ENCODE measurements around the gene ID1.

ID1 gene

DNA sequence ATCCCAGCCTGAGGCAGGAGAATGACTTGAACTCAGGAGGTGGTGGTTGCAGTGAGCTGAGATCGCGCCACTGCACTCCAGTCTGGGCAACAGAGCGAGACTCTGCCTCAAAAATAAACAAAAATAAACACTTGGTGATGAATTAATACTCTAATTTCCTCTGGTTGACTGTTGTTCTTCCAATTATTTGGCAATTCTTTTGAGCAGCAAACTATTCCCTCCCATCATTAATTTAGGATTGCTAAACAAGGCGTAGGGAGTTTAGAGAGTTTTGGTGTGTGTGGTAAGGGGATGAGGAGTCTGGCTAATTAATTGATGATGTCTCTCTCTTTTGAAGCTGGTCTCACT is 2.7 kb upstream of the ID1 start:
- ATAC-seq (ENCODE audit: low read depth) (no peak), DNase-seq (ENCODE audit: low spot score) (no peak)
- H3K4me1 ChIP-seq (ENCODE audit: insufficient read depth, poor library complexity, severe bottlenecking): peaks cover 17% of the 10 kb centered on the region

DNA sequence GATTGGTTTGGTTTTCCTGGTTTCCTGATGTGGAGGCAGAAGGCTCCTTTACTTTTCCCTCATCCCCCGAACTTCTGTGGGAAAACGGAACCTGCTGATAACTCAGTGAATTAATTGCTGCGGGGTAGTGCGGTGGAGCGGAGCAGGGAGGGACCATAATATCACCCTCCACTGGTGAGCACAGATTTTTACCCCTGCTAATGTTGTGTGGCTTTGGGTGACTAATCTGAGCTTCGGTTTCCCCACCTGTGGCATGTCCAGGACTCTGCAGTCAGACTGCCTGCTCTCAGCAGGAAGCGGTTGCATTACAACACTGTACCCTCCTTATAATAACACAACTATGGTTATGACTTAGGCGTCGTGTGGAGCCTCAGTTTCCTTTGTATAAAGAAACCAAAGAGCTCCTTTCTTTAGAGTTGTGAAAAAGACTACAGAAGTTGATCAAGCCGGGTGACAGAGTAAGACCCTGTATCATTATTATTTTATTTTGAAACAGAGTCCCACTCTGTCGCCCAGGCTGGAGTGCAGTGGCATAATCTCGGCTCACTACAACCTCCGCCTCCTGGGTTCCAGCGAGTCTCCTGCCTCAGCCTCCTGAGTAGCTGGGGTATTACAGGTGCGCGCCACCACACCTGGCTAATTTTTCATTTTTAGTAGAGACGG is 2.2 kb upstream of the ID1 start:
- DNase-seq (ENCODE audit: low spot score) (peak; percentile 84), ATAC-seq (ENCODE audit: low read depth) (peak; percentile 41)
- TF ChIP-seq, protein P1, sequence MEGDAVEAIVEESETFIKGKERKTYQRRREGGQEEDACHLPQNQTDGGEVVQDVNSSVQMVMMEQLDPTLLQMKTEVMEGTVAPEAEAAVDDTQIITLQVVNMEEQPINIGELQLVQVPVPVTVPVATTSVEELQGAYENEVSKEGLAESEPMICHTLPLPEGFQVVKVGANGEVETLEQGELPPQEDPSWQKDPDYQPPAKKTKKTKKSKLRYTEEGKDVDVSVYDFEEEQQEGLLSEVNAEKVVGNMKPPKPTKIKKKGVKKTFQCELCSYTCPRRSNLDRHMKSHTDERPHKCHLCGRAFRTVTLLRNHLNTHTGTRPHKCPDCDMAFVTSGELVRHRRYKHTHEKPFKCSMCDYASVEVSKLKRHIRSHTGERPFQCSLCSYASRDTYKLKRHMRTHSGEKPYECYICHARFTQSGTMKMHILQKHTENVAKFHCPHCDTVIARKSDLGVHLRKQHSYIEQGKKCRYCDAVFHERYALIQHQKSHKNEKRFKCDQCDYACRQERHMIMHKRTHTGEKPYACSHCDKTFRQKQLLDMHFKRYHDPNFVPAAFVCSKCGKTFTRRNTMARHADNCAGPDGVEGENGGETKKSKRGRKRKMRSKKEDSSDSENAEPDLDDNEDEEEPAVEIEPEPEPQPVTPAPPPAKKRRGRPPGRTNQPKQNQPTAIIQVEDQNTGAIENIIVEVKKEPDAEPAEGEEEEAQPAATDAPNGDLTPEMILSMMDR (IDR thresholded peaks at IDR 0.05; ENCODE audit: poor library complexity, severe bottlenecking): peak; percentile 21
- no peaks in the 10 kb centered on the region for H3K27me3 ChIP-seq (ENCODE audit: insufficient read depth, poor library complexity, severe bottlenecking)
- peaks cover 18% of the 10 kb centered on the region for H3K36me3 ChIP-seq (ENCODE audit: low read depth)
- peaks cover 22% of the 10 kb centered on the region for H3K4me1 ChIP-seq (ENCODE audit: insufficient read depth, poor library complexity, severe bottlenecking)
- H3K9me3 ChIP-seq (ENCODE audit: severe bottlenecking): no peaks in the 10 kb centered on the region
- peak overlapping the region; percentile 88 for H3K27ac ChIP-seq (ENCODE audit: poor library complexity, severe bottlenecking)
- H3K4me3 ChIP-seq (ENCODE audit: severe bottlenecking): no peak overlapping the region

More for the DNA sequence above, 2.7 kb upstream of the ID1 start:
- Histone ChIP-seq H3K4me3 (ENCODE audit: severe bottlenecking) (no peak overlapping the region), H3K9me3 (ENCODE audit: severe bottlenecking) (no peaks in the 10 kb centered on the region), H3K27me3 (ENCODE audit: insufficient read depth, poor library complexity, severe bottlenecking) (no peaks in the 10 kb centered on the region), H3K36me3 (ENCODE audit: low read depth) (peaks cover 18% of the 10 kb centered on the region), H3K27ac (ENCODE audit: poor library complexity, severe bottlenecking) (peak overlapping the region; percentile 88)
- TF ChIP-seq, protein P1 (IDR thresholded peaks at IDR 0.05; ENCODE audit: poor library complexity, severe bottlenecking): no peak

DNA sequence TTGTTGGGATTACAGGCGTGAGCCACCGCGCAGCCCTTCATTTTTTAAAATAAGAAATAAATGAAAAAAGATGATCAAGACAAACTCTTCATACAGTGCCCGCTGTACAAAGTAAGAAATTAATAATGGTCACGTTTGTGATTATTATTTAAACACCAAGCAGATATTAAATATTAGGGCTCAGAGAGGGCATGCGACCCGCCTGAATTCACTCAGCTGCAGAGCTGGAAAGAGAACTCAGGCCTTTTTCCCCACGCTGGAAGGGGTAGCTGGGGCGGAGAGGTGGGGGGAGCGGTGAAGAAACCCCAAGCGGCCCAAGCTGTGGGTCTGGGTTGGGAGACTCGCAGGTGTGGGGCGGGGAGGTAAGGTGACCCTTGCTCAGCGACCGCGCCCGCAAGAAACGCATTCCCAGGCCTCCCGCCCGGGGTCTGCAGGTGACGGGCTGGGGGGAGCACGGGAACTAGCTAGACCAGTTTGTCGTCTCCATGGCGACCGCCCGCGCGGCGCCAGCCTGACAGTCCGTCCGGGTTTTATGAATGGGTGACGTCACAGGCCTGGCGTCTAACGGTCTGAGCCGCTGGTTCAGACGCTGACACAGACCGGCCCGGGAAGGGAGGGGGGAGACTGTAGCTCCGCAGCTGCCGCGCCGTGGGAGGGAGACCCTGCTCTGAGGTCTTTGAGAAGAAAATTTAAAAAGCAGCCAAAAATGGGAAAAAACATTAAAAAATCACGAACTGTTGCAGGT is 1.1 kb upstream of the ID1 start:
- H3K27me3 ChIP-seq (ENCODE audit: insufficient read depth, poor library complexity, severe bottlenecking): no peaks in the 10 kb centered on the region
- peaks cover 31% of the 10 kb centered on the region for H3K4me1 ChIP-seq (ENCODE audit: insufficient read depth, poor library complexity, severe bottlenecking)
- H3K4me3 ChIP-seq (ENCODE audit: severe bottlenecking): peak overlapping the region; percentile 91
- ATAC-seq (ENCODE audit: low read depth) (peak; percentile 37), DNase-seq (ENCODE audit: low spot score) (peak; percentile 100)
- H3K9me3 ChIP-seq (ENCODE audit: severe bottlenecking): no peaks in the 10 kb centered on the region
- TF ChIP-seq, protein P1 (IDR thresholded peaks at IDR 0.05; ENCODE audit: poor library complexity, severe bottlenecking): no peak
- H3K36me3 ChIP-seq (ENCODE audit: low read depth): peaks cover 18% of the 10 kb centered on the region
- peak overlapping the region; percentile 88 for H3K27ac ChIP-seq (ENCODE audit: poor library complexity, severe bottlenecking)

DNA sequence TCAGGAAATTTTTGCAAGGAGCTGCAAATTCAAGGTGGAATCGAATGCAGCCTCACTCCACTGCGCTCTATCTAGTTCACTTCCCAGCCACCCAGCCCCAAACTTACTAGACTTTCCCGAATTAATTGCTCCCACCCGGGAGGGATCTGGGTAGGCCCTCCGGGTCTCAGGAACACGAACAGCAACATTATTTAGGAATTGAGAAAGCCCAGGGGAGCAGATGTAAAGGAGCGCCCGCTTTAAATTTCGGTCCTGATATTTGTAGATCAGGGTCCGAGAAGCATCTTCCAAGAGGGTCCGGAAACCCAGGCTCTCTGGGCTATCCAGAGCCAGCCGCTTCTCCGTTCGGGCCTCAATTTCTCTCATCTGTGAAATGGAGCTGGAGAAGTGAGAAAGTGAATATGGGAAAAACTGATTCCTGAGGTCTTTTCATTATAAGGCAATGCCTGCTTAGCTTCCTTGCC is 490 bp upstream of the ID1 start:
- H3K9me3 ChIP-seq (ENCODE audit: severe bottlenecking): no peaks in the 10 kb centered on the region
- peak overlapping the region; percentile 91 for H3K4me3 ChIP-seq (ENCODE audit: severe bottlenecking)
- H3K36me3 ChIP-seq (ENCODE audit: low read depth): peaks cover 18% of the 10 kb centered on the region
- H3K27me3 ChIP-seq (ENCODE audit: insufficient read depth, poor library complexity, severe bottlenecking): no peaks in the 10 kb centered on the region
- peaks cover 35% of the 10 kb centered on the region for H3K4me1 ChIP-seq (ENCODE audit: insufficient read depth, poor library complexity, severe bottlenecking)
- DNase-seq (ENCODE audit: low spot score) (no peak), ATAC-seq (ENCODE audit: low read depth) (0 out of 3 replicates have a peak, but pooled peaks have one; percentile 0)
- peak overlapping the region; percentile 88 for H3K27ac ChIP-seq (ENCODE audit: poor library complexity, severe bottlenecking)
- TF ChIP-seq, protein P1 (IDR thresholded peaks at IDR 0.05; ENCODE audit: poor library complexity, severe bottlenecking): peak; percentile 2
